ENCODE data around the gene PLP2. TPM values are rescaled to one million over a fixed set of nuclear protein-coding genes. Genes with fewer than 3 reads are reported as not detected.

The PLP2 gene
- total and polyA plus RNA-seq, 2 experiments from 2014 or later, result 27.5 to 110 TPM

DNA sequence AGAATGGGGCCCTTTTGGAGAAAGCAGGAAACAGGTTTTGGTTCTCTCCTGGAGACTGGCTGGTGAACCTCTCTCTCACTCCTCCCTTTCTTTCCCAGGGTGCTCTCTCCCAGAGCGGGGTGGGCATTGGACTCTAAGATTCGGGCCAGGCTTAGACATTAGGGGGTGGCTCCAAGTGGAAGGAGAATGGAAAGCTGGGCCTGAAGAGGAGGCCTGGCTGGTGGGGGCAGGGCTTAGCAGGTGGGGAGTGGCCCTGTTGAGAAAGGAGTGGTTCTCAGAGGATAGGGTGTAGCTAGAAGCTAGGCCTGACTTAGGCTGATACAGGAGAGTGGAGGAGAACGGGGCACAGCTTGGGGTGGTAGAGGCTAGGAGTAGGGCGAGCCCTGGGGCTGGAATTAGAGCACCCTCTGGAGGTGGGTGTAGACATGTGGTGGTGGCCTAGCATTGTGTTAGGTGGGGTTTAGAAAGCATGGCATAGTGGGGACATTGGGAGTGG, 5.7 kb downstream of the PLP2 start:
- Histone ChIP-seq H3K36me3 (replicated peaks; ENCODE audit: insufficient read depth, low read depth) (no peaks in the 10 kb centered on the region), H3K4me1 (ENCODE audit: insufficient read depth) (no peaks in the 10 kb centered on the region), H3K9me3 (ENCODE audit: low read depth) (no peaks in the 10 kb centered on the region), H3K9me2 (replicated peaks; ENCODE audit: insufficient read depth) (no peaks in the 10 kb centered on the region), H2AFZ (no peak overlapping the region), H4K20me1 (ENCODE audit: insufficient read depth, poor library complexity, severe bottlenecking) (no peaks in the 10 kb centered on the region), H3K27ac (no peak overlapping the region), H3K79me2 (no peaks in the 10 kb centered on the region), H3K4me3 (no peak overlapping the region), H3K27me3 (no peaks in the 10 kb centered on the region), H3K4me2 (no peak overlapping the region)
- 84% methylated on average over 4 of the region's 4 CpGs for WGBS (ENCODE audit: low lambda C conversion rate, missing lambda C conversion rate)
- TF ChIP-seq EZH2 (IDR thresholded peaks at IDR 0.05; ENCODE audit: borderline replicate concordance) (no peak), CTCF (IDR thresholded peaks at IDR 0.05; ENCODE audit: poor library complexity) (no peak)
- no peak for DNase-seq (ENCODE audit: low spot score)

GRCh38 chrX:49177873-49178480, 6.3 kb downstream of the PLP2 start:
- TF ChIP-seq CTCF (IDR thresholded peaks at IDR 0.05; ENCODE audit: poor library complexity) (no peak), EZH2 (IDR thresholded peaks at IDR 0.05; ENCODE audit: borderline replicate concordance) (no peak), EZH2phosphoT487 (IDR thresholded peaks at IDR 0.05; ENCODE audit: low read depth, severe bottlenecking, unreplicated experiment) (no peak)
- WGBS (ENCODE audit: low lambda C conversion rate, missing lambda C conversion rate), result 88% methylated on average over 22 of the region's 23 CpGs

GRCh38 chrX:49178537-49178936, 6.8 kb downstream of the PLP2 start:
- Histone ChIP-seq H3K9me2 (replicated peaks; ENCODE audit: insufficient read depth) (no peaks in the 10 kb centered on the region), H3K27ac (no peak overlapping the region), H3K4me1 (ENCODE audit: insufficient read depth) (no peaks in the 10 kb centered on the region), H3K79me2 (no peaks in the 10 kb centered on the region), H4K20me1 (ENCODE audit: insufficient read depth, poor library complexity, severe bottlenecking) (no peaks in the 10 kb centered on the region), H3K4me3 (no peak overlapping the region), H3K36me3 (replicated peaks; ENCODE audit: insufficient read depth, low read depth) (no peaks in the 10 kb centered on the region), H3K4me2 (no peak overlapping the region), H3K27me3 (no peaks in the 10 kb centered on the region), H3K9me3 (ENCODE audit: low read depth) (no peaks in the 10 kb centered on the region), H2AFZ (no peak overlapping the region)
- TF ChIP-seq EZH2phosphoT487 (IDR thresholded peaks at IDR 0.05; ENCODE audit: low read depth, severe bottlenecking, unreplicated experiment) (no peak), CTCF (IDR thresholded peaks at IDR 0.05; ENCODE audit: poor library complexity) (no peak), EZH2 (IDR thresholded peaks at IDR 0.05; ENCODE audit: borderline replicate concordance) (no peak)
- DNase-seq (ENCODE audit: low spot score), result no peak
- WGBS (ENCODE audit: low lambda C conversion rate, missing lambda C conversion rate), result 91% methylated on average over 3 of the region's 3 CpGs

More at GRCh38 chrX:49177873-49178480, 6.3 kb downstream of the PLP2 start:
- no peak for DNase-seq (ENCODE audit: low spot score)
- H3K4me1 ChIP-seq (ENCODE audit: insufficient read depth), result no peaks in the 10 kb centered on the region
- no peaks in the 10 kb centered on the region for H3K79me2 ChIP-seq
- H3K27me3 ChIP-seq, result no peaks in the 10 kb centered on the region
- no peak overlapping the region for H3K27ac ChIP-seq
- H2AFZ ChIP-seq, result no peak overlapping the region
- H3K4me3 ChIP-seq, result no peak overlapping the region
- no peaks in the 10 kb centered on the region for H4K20me1 ChIP-seq (ENCODE audit: insufficient read depth, poor library complexity, severe bottlenecking)
- H3K4me2 ChIP-seq, result no peak overlapping the region
- no peaks in the 10 kb centered on the region for H3K9me3 ChIP-seq (ENCODE audit: low read depth)
- H3K36me3 ChIP-seq (replicated peaks; ENCODE audit: insufficient read depth, low read depth), result no peaks in the 10 kb centered on the region
- no peaks in the 10 kb centered on the region for H3K9me2 ChIP-seq (replicated peaks; ENCODE audit: insufficient read depth)
